Sigmoid colon (tissue), 7 donors: Measurements from ENCODE around the gene GAN. TPM values are rescaled to one million over a fixed set of nuclear protein-coding genes. Genes with fewer than 3 reads are reported as not detected.

Source experiments
- DNase-seq: peaks from one replicate; pipeline ENCODE4 v3.0.0-alpha.2; 2019
- H3K27ac ChIP-seq, 4 donors: fragments of 200-600 bp; sonication (generic); one replicate each; pipeline ENCODE4 v1.5.1; 2016 to 2019; ENCODE audit warnings: mild to moderate bottlenecking in 1 of 4
- H3K27me3 ChIP-seq, 3 donors: fragments of 200-600 bp; sonication (generic); one replicate each; pipeline ENCODE4 v1.5.1; 2019; ENCODE audit warnings: mild to moderate bottlenecking in 1 of 3
- H3K36me3 ChIP-seq, 4 donors: fragments of 200-600 bp; sonication (generic); one replicate each; pipeline ENCODE4 v1.5.1; 2016 to 2019
- H3K4me1 ChIP-seq, 4 donors: fragments of 200-600 bp; sonication (generic); one replicate each; pipeline ENCODE4 v1.5.1; 2017 to 2019
- H3K4me3 ChIP-seq, 4 donors: fragments of 200-600 bp; sonication (generic); one replicate each; pipeline ENCODE4 v1.5.1; 2017 to 2019; ENCODE audit warnings: mild to moderate bottlenecking in 2 of 4, moderate library complexity in 1 of 4
- H3K9me3 ChIP-seq, 4 donors: fragments of 200-600 bp in 3 of 4; sonication (generic) in 3 of 4; one replicate each; pipeline versions ENCODE4 v1.5.1 to v1.6.1; 2013 to 2019
- CTCF ChIP-seq, 4 experiments: fragments of 450-650 bp in 3 of 4; fragments of 200-600 bp in 1 of 4; IDR thresholded peaks; one replicate each; pipeline ENCODE4 v1.5.1; 2016 to 2019; ENCODE audit warnings: antibody characterized with exemption in 4 of 4, mild to moderate bottlenecking in 3 of 4, moderate library complexity in 2 of 4
- EP300 ChIP-seq, 4 donors: sonication (generic); formaldehyde crosslinking; IDR thresholded peaks; one replicate each; pipeline ENCODE4 v1.6.1; 2017; ENCODE audit warnings: antibody characterized with exemption in 4 of 4
- POLR2A ChIP-seq, 2 donors: fragments of 450-650 bp; IDR thresholded peaks; one replicate each; pipeline ENCODE4 v1.6.1; 2016; ENCODE audit warnings: antibody characterized with exemption in 2 of 2, mild to moderate bottlenecking in 2 of 2, moderate library complexity in 2 of 2
- POLR2AphosphoS5 ChIP-seq, 4 donors: sonication (generic); formaldehyde crosslinking; IDR thresholded peaks; one replicate each; pipeline ENCODE4 v1.6.1; 2017; ENCODE audit warnings: antibody characterized with exemption in 4 of 4
- WGBS, 2 donors: extraction: QIAGEN DNeasy Blood & Tissue Kit; methylation state at CpG; one replicate each; pipeline ENCODE4 v1.1.7; 2013; 5-methylcytosine and 5-hydroxymethylcytosine counted together
- intact Hi-C: fragments of 100-400 bp; cut with DNase I; formaldehyde crosslinking; loops from one replicate; pipeline ENCODE4 v1.15.1; 2023
- polyA plus RNA-seq, 3 donors: library from polyadenylated mRNA; stranded (reverse); fragments of 200-250 nt; gene quantifications; one replicate each; pipeline ENCODE4 v1.2.3, GENCODE V29; 2013
- total RNA-seq, 4 donors: library from RNA; depleted of rRNA; stranded (reverse); fragments of >200 nt; gene quantifications; one replicate each; pipeline ENCODE4 v1.1.0, GENCODE V29; 2016
- donor health status: healthy with polysubstance abuse.
- donor health status: Bipolar disorder and iron deficiency.
- donor health status: healthy.

The GAN gene
- total and polyA plus RNA-seq, 7 donors = 1.2 to 14.7 (median 9.1) TPM

DNA sequence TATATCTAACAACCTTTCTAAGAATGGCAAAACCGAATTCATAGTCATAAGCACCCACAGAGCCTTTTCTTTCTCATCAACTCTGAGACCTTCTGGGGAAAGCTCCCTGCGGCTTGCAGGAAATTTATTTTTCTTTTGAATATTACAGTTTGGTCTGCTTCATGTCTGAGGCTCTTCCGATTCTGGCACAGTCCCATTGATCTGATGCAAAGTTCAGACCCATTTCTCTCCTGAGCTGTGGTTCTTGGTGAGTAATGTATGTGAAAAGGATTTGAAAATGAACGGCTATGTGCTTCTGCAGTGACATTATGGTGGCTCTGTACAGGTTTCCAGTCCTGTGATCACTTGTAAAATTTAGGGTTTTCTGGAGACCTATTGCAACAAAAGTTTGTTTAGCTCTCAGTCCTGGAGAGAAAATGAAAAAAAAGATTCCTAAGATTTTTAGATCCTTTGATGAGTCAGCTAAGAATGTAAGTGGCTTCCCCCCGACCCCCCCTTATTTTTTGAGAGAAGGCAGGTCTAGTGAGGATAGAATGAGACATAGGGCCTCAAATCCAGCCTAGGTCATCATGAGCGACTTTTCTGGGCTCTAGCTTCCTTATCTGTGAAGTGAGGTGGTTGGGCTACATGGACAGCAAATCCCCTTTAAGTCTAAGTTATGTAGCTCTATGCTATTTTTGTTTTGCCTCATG is 4.6 kb downstream of the GAN start:
- intact Hi-C loops = no loop called here
- TF ChIP-seq CTCF (IDR thresholded peaks at IDR 0.05) (no peak), EP300 (IDR thresholded peaks at IDR 0.05) (no peak), POLR2AphosphoS5 (IDR thresholded peaks at IDR 0.05) (peak in 1 of 4 donors; percentile 25)
- WGBS, 2 donors = 74 to 81% methylated on average over 6 of the region's 6 CpGs
- DNase-seq = no peak
- H3K27ac ChIP-seq = peak overlapping the region; percentile 29 to 72 (median 58)
- peaks cover 0 to 68% (median 57%) of the 10 kb centered on the region in 4 donors for H3K4me1 ChIP-seq
- no peaks in the 10 kb centered on the region for H3K9me3 ChIP-seq
- no peaks in the 10 kb centered on the region for H3K36me3 ChIP-seq
- no peaks in the 10 kb centered on the region for H3K27me3 ChIP-seq
- H3K4me3 ChIP-seq = no peak overlapping the region

- H3K36me3 ChIP-seq = no peaks in the 10 kb centered on the region
- no peak for DNase-seq
- peaks cover 0 to 73% (median 57%) of the 10 kb centered on the region in 4 donors for H3K4me1 ChIP-seq
- H3K9me3 ChIP-seq = no peaks in the 10 kb centered on the region
- TF ChIP-seq POLR2AphosphoS5 (IDR thresholded peaks at IDR 0.05) (peak in 1 of 4 donors; percentile 7), POLR2A (IDR thresholded peaks at IDR 0.05) (no peak)
- 93% methylated on average over 2 of the region's 2 CpGs for WGBS, 2 donors
- intact Hi-C loops = loop anchor here (2.0 kb wide), 1 partner anchor 48 kb away; no protein-coding TSS in a partner anchor
- peak overlapping the region in 3 of 4 donors; percentile 49 to 72 (median 68) for H3K27ac ChIP-seq
- no peak overlapping the region for H3K4me3 ChIP-seq
- no peaks in the 10 kb centered on the region for H3K27me3 ChIP-seq
These were observed 6.3 kb downstream of the GAN start for GRCh38 chr16:81321039-81321438.

DNA sequence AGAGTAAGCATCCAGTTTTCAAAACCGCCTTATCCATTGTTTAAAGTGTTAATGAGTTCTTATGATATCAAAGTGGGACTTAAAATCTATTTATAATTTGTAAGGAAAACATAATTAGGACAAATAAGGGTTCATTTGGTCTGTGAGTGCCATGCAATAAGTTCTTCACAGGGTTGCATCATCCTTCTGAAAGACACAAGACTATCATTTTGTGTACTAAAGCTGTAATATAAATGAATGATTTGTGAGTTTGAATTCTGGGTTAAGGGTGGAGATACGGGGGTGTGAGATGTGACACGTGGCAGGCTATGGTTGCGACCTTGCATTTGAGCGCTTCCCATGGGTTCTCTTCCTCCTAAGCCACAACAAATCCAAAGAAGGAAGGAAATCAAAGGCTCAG is 6.8 kb downstream of the GAN start:
- TF ChIP-seq POLR2A (IDR thresholded peaks at IDR 0.05) (no peak), EP300 (IDR thresholded peaks at IDR 0.05) (no peak), POLR2AphosphoS5 (IDR thresholded peaks at IDR 0.05) (no peak), CTCF (IDR thresholded peaks at IDR 0.05) (no peak)

DNA sequence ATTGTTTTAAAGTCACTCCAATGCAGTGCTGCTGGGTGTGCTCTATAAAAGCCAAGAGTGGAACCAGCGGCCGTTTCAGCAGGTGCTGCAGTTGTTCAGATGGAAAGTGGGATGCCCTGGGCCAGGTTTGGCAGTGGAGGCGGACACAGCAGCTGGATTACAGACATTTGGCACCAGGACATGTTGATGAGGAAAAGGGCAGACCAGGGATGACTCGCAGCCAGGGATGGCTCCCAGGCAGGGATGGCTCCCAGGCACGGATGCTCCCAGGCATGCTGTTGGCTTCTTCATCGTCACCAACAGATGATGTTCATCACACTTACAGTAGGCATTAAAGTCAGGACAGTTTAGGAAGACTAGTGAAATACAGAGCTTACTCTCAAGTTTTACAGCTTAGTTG is 10.0 kb downstream of the GAN start:
- 92 to 94% methylated on average over 6 of the region's 6 CpGs for WGBS, 2 donors
- H3K36me3 ChIP-seq = no peaks in the 10 kb centered on the region
- H3K27ac ChIP-seq = peak overlapping the region in 2 of 4 donors; percentile 33 to 43
- peaks cover 0 to 63% (median 46%) of the 10 kb centered on the region in 4 donors for H3K4me1 ChIP-seq
- H3K27me3 ChIP-seq = no peaks in the 10 kb centered on the region
- peak; percentile 65 for DNase-seq
- no peak overlapping the region for H3K4me3 ChIP-seq
- no peaks in the 10 kb centered on the region for H3K9me3 ChIP-seq
- intact Hi-C loops = no loop called here
- TF ChIP-seq POLR2A (IDR thresholded peaks at IDR 0.05) (no peak), CTCF (IDR thresholded peaks at IDR 0.05) (no peak), EP300 (IDR thresholded peaks at IDR 0.05) (no peak), POLR2AphosphoS5 (IDR thresholded peaks at IDR 0.05) (no peak)

More for the DNA sequence above, 6.8 kb downstream of the GAN start:
- peaks cover 0 to 68% (median 53%) of the 10 kb centered on the region in 4 donors for H3K4me1 ChIP-seq
- 94 to 96% methylated on average over 5 of the region's 5 CpGs for WGBS, 2 donors
- DNase-seq = no peak
- intact Hi-C loops = loop anchor here (2.0 kb wide), 1 partner anchor 49 kb away; no protein-coding TSS in a partner anchor
- no peaks in the 10 kb centered on the region for H3K27me3 ChIP-seq
- no peak overlapping the region for H3K4me3 ChIP-seq
- no peaks in the 10 kb centered on the region for H3K9me3 ChIP-seq
- H3K36me3 ChIP-seq = no peaks in the 10 kb centered on the region
- peak overlapping the region in 3 of 4 donors; percentile 49 to 72 (median 68) for H3K27ac ChIP-seq

DNA sequence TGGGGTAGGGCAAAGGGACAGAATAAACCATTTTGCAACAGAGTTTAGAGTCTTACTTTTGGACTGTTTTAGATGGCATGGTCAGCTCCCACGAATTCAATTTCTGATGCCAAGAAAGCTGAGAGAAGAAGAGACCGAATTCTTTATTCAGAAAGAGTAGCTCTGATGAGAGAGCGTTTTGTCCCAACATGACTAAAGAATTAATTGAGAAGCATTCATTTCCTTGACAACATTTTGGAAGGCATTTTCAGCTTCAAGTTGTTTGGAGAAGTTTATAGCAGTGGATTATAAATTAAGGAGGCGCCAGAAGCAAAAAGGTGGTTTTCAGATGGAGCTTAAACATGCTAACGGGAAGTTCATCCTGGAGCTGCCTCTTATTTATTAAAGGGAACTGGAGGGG is 12.2 kb downstream of the GAN start:
- intact Hi-C loops = no loop called here
- Histone ChIP-seq H3K9me3 (no peaks in the 10 kb centered on the region), H3K36me3 (no peaks in the 10 kb centered on the region), H3K27ac (peak overlapping the region in 2 of 4 donors; percentile 14 to 39), H3K4me3 (no peak overlapping the region), H3K4me1 (peaks cover 0 to 47% (median 33%) of the 10 kb centered on the region in 4 donors), H3K27me3 (no peaks in the 10 kb centered on the region)
- TF ChIP-seq EP300 (IDR thresholded peaks at IDR 0.05) (no peak), CTCF (IDR thresholded peaks at IDR 0.05) (no peak), POLR2AphosphoS5 (IDR thresholded peaks at IDR 0.05) (no peak), POLR2A (IDR thresholded peaks at IDR 0.05) (no peak)
- WGBS, 2 donors = 79 to 80% methylated on average over 5 of the region's 5 CpGs
- no peak for DNase-seq
